VCaP (cell line): ENCODE measurements around the gene RABIF.
"Not testable (repeated sequence)": the region's sequence is repeated elsewhere in the genome, so short reads cannot be mapped to it uniquely, and the experiment has no call there.

Source experiments
- H3K27ac ChIP-seq: fragments of 450-650 bp; 2 replicates; pipeline ENCODE4 v1.5.1; 2017
- TF ChIP-seq, protein P1 (sequence below): fragments of 450-650 bp; conservative IDR thresholded peaks from 2 replicates; pipeline ENCODE4 v1.5.1; 2017; ENCODE audit warnings: mild to moderate bottlenecking, moderate library complexity

The RABIF gene

DNA sequence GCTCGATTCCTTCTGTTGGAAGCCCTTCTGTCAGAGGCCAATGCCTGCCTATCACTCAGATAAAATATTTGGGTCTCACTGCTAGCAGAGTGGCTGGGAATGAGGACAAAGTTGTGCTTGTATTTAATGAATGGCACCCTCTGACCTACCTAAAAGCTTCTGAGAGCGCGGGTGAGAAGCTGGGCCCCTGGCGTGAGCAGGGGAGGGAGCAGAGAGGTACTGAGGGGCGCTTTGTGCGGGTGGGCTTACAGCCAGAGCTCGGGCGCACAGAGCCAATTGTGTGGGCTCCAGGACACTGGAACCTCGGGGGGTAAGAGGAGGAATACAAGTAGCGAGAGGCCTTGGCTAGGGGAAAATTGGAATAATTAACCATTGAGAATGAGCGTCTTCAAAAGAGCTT is 45.9 kb downstream of the RABIF start:
- H3K27ac ChIP-seq = no peak overlapping the region
- TF ChIP-seq, protein P1, sequence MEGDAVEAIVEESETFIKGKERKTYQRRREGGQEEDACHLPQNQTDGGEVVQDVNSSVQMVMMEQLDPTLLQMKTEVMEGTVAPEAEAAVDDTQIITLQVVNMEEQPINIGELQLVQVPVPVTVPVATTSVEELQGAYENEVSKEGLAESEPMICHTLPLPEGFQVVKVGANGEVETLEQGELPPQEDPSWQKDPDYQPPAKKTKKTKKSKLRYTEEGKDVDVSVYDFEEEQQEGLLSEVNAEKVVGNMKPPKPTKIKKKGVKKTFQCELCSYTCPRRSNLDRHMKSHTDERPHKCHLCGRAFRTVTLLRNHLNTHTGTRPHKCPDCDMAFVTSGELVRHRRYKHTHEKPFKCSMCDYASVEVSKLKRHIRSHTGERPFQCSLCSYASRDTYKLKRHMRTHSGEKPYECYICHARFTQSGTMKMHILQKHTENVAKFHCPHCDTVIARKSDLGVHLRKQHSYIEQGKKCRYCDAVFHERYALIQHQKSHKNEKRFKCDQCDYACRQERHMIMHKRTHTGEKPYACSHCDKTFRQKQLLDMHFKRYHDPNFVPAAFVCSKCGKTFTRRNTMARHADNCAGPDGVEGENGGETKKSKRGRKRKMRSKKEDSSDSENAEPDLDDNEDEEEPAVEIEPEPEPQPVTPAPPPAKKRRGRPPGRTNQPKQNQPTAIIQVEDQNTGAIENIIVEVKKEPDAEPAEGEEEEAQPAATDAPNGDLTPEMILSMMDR = no peak

DNA sequence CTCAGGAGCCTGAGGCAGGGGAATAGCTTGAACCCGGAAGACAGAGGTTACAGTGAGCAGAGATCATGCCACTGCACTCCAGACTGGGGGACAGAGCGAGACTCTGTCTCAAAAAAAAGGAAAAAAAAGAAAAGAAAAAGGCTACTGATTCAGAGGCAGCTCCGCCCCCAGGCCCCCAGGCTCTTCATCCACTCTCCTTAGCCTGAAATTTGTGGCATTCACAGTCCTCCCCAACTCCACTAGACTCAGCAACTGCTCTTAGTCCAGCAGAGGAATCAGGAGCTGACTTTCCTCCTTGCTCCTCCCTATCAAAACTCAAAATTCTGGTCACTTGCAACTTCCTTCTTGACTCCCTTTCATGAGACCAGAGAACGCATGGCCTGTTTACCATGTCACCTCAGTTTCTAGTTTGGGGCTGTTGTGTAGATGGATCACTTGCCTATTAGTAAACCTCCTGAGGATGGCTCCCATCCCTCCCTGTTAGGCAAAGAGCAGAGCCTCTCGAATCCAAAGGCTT is 51.1 kb downstream of the RABIF start:
- no peak overlapping the region for H3K27ac ChIP-seq

DNA sequence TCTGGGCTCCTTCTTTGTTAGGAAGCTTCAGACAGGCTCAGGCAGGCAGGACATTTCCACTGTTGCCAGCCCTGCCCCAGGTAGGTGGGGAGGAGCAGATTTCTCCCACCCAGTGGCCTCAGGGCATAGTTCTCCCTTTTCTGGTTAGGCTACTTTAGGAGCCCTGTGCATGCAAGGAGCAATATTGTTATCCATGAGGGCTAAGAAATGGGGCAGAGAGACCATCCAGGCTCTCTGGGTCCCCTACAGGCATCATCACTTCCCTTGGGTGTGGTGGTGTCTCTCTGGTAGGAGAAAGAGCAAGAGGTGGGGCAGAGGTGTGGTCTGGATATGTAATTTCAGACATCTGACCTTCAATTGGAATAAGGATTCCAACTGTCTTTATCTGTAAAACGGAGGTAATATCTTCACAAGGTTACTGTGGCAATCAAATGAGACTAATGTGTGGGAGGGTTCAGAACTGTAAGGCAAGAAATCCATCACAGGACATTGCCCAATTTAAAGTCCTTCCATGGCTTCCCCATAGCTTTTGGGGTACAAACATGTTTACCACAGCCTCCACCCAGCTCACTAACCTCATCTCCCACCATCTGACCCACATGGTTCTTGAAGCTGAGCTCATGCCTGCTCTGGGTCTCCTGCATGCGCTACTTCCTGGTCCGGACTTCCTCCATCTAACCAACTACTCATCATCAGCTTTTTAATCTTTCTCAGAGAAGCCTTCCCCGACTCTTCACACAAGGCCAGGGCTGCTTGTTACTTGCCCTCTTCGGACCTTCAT is 52.1 kb downstream of the RABIF start:
- H3K27ac ChIP-seq = no peak overlapping the region

More for the DNA sequence above, 51.1 kb downstream of the RABIF start:
- TF ChIP-seq, protein P1 = no peak

DNA sequence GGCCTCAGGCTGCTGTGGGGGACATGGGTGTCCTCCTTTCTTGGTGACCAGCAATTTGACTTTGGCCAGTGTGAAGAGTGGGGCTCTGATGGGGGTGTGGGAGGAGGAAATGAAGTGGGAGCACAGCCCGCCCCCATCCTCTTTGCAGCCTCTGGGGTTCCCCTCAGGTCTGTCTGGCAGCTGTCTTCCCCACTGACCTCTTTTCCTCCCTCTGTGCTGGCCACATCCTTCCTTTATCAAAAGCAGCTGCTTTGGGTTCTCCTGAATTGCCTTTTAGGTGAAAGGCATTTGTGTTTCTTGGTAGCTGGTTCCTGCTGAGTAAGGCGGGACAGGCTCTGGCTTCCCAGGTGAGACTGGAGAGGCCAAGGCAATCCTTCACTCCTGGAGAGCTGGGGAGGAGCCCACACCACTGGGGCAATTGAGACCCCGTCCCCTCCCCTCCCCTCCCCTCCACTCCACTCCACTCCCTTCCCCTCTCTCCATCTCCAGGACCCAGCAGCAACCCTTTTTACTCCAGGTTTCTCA is 53.3 kb downstream of the RABIF start:
- no peak overlapping the region for H3K27ac ChIP-seq
- TF ChIP-seq, protein P1 = no peak

More for the DNA sequence above, 52.1 kb downstream of the RABIF start:
- TF ChIP-seq, protein P1 = no peak

DNA sequence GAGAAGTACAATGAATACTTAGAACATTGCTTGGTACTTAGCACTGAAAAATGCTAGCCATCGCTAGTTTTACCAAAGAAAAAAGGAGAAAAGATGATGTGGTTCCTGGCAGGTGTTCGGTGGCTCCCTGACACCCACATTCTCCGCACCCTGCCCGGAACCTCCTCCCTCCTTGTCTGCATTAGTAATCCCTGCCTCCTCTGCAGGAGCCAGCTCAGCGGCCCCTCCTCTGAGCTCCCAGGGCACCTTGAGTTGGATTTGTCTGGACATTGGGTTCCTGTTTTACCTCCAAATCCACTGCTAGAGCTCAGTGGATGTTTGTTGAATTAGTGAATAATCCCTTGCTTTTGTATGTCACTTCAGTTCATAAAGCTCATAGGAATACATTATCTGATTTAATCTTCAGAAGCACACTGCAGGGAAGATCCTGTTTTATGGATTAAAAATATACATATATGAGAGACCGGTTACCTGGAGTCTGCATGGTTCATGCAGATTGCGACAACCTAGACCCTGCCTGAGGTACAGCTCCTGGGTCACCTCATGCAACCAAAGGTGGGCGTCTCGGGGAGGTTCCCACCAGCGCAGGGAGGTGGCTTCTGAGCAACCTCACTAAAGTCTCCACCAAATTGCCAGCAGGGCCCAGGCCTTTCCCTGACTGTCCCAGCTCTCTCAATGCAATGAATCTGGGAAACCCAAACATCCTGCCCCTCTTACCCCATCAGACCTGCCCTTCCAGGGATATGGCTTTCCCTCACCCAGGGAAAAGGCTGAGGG is 54.0 kb downstream of the RABIF start:
- H3K27ac ChIP-seq = no peak overlapping the region
- TF ChIP-seq, protein P1 = no peak

DNA sequence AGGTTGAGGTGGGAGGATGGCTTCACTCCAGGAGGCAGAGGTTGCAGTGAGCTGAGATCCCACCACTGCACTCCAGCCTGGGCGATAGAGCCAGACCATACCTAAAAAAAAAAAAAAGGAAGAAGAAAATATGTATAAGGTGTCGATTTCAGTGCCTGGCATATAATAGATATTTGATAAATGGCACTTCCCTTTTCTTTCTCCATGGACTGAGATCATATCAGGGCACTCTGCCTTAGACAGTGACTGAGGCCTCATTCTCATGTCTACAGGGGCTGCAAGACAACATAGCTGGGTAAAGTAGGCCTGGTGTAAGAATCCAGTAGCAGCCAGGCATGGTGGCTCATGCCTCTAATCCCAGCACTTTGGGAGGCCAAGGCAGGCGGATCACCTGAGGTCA is 57.0 kb downstream of the RABIF start:
- no peak overlapping the region for H3K27ac ChIP-seq
- TF ChIP-seq, protein P1 = no peak

DNA sequence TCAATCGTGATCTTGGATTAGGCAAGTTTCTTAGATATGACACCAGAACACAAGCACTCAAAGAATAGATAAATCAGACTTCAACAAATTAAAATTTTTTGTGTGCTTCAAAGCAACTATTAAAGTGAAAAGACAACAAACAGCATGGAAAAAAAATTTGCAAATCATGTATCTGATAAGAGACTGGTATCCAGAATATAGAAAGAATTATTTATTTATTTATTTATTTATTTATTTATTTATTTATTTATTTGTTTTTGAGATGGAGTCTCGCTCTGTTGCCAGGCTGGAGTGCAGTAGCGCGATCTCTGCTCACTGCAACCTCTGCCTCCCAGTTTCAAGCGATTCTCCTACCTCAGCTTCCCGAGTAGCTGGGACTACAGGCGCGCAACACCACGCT is 59.7 kb downstream of the RABIF start:
- H3K27ac ChIP-seq = not testable (repeated sequence)
